ENCODE measurements around the gene TBC1D1.

TBC1D1 gene

DNA sequence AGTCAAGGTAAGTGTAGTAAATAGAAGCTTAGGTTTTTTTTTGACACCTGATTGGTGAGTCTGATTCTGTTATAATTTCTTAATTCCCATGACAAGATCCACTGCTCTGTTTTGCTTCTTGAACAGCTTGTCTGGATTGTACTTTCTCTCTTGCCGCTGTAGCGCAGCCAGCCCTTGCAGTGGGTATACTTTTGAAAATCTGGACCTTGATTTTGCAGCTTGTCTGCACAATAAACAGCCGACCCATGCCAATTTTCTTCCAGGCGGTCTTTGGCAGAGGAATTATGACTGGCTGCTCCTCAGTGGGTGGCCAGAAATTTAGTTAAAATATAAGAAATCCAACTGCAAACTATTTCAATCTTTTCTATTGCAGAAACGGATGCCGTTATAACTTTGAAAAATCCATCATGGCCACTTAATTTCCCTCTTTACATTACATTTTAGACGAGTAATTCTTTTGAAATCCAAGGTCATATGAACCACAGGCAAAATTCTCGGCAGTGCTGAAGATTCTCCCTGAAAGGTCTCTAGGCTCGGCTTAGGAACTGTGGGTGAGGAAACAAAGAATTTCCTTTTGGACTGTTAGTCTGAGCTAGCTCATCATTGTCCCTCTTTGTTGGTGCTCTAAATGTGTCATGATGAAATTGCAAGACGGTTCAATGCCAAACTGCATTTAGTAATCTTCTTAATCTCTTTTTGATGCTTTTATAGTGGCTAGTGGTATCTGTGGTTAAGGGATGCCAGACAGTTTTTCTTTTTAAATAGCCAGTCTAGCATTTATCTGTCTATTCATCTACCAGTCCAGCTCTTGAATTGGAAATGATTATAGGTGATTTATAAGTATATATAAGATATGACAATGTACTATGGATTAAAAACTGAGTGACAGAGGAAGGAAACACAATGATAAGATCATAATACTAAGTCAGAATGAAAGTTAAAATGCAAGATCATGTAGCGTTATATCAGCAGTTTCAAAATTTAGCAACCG, 37.8 kb downstream of the TBC1D1 start:
- no peak for DNase-seq

DNA sequence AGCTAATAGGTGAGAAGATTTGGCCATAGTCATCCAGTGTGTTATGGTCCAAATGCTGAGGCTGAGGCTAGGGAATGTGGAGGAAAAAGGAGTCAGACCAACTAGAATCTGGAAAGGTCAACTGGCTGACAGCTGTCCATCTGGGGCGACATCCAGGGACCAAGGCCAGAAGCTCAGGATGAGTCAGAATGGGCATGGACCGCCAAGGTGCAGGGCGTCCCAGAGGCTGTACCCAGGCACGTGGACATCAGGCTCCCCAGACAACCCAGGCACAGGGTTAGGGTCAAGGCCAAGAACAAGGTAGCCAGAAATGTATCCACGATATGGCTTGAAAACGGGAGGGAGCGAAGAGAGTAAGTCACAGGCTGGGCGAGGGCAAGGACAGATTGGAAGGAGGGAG, 43.2 kb downstream of the TBC1D1 start:
- no peak for DNase-seq

DNA sequence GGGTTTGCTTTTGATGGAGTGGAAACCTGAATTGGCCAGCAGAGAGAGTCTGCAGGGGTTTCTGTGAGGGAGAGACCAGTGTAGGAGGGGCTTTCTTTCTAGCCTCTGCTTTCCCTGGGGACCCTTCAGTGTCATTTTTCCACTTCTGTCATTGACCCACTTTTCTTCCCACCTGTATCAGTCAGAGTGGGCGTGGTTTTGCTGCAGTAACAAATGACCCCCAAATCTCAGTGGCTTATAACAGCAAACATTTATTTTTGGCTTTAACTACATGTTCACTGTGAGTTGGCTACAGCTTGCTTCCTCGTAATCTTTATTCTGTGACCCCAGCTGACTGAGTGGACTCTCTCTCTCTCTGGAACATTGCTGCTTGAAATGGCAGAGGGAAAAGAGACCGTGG, 43.7 kb downstream of the TBC1D1 start:
- DNase-seq, result no peak

DNA sequence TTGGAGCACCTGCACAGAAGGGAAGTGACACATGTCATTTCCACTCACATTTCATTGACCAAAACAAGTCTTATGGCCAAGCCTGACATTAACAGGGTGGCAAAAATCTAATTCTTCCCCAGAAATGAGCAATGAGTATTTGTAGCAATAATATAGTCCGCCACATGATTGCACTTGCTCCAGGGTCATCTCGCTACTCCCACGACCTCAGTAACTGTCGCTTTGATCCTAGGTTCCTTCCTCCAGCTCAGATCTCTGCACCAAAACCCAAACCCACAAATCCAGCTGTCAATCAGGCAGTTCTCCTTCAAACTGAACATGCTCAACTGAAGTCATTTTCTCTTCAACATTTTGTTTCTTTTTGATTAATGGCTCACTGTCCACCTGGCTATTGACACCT, 44.1 kb downstream of the TBC1D1 start:
- DNase-seq, result no peak

DNA sequence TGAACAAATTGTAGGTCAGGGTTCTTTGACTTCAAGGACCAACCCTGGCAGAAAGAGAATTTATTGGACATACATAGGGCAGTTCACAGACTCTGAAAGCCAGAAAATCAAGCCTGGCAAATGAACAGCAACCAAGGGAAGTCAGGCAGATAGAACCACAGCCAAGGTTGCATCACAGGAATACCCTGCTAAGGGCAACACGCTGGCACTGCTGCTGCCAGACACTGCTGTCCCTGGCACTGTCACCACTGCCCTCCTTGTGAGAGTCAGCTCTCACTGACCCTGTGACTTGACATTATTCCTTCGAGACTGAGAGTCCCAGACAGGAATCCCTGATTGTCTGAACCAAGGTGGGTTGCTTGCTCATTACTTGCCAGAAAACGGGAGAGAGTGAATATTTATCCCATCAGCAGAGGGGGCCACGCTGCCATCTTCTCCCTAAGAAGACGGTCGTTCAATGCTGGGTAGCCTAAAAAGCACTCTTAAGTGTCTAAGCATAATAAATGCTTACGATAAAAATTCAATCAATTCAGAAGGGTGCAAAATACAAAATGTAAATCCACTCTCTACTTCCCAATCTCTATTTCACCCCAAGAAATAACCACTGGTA, 46.1 kb downstream of the TBC1D1 start:
- DNase-seq, result no peak

DNA sequence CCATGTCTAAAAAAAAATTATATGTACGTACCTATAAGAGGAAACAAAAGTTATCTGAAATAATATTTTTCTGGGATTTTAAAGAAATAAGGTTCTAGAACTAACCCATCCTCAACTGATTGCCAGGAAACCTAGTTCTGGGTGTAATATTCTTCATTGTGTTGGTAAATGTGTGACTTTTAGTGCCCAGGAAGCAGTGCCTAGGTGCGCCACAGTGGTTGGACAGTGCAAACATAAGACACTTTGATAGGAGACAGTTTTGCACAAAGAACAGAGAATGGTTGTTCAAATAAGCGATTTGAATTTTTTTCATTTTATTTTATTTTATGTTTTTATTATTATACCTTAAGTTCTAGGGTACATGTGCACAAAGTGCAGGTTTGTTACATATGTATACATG, 47.3 kb downstream of the TBC1D1 start:
- DNase-seq, result no peak

DNA sequence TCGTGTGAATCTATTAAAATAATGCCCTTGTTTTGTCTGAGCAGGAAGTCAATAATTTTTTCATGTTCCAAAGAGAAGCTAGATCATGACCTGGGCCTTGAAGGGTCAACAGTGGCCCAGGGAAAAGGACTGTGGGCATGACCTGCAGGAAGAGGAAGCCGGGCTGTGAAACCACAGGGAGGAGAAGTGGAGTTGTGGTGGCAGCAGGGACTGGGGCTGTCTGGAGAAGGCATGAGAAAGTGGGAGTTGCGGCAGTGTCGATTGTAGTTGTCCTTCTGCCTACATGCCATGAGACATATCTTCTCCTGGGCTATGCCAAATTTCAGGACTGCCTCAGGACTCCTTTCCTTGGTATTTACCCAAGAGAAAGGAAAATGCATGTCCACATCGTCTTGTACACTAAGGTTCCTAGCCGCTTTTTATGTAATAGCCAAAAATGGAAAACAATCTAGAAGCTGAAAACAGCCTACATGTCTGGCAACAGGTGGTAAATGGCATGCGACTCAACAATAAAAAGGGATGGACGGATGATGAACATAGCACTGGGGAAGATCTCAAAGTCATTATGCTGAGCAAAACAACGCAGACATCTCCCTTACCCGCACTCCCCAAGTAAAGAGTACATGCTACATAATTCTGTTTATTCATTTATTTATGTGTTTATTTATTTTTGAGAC, 55.8 kb downstream of the TBC1D1 start:
- no peak for DNase-seq

DNA sequence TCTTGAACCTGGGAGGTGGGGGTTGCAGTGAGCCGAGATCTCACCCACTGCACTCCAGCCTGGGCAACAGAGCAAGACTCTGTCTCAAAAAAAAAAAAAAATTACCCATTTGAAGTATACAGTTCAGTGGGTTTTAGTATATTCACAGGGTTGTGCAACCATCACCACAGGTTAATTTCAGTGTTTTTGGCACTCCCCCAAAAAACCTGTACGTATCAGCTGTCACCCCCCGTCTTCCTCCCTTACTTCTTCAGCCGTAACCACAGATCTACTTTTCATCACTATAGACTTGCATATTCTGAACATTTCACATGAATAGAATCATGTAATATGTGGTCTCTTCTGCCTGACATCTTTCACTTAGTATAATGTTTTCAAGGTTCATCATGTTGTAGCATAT, 57.7 kb downstream of the TBC1D1 start:
- no peak for DNase-seq

DNA sequence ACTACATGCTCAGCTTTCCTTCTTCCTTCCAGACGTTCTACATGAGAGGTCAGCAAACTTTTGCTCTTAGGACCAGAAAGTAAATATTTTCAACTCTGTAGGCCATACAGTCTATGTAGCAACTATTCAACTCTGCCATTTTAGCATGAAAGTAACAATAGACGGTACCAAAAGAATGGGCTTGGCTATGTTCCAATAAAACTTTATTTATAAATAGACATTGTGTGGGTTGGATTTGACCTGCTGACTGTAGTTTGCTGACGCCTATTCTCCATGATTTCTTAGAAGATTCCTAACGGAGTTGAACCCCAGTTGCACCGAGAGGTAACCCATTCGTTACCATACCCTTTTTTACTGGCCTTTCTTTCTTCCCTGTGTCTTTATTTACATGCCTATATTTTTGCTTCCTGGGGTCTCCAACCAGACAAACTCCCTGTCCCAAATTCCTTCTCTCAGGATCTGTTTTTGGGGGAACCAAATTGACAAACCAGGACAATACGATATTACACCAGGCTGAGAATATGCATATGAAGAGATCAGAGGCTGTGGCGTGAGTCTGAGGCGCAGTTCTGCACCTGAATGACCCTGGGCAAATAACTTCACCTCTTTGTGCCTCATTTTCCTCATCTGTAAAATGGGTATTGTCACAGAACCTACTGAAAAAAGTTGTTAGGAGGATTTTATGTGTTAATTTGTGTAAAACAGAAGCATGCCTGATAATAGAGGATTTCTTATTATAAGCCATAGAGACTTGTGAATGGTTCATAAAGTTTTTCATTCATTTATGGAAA, 58.9 kb downstream of the TBC1D1 start:
- no peak for DNase-seq

DNA sequence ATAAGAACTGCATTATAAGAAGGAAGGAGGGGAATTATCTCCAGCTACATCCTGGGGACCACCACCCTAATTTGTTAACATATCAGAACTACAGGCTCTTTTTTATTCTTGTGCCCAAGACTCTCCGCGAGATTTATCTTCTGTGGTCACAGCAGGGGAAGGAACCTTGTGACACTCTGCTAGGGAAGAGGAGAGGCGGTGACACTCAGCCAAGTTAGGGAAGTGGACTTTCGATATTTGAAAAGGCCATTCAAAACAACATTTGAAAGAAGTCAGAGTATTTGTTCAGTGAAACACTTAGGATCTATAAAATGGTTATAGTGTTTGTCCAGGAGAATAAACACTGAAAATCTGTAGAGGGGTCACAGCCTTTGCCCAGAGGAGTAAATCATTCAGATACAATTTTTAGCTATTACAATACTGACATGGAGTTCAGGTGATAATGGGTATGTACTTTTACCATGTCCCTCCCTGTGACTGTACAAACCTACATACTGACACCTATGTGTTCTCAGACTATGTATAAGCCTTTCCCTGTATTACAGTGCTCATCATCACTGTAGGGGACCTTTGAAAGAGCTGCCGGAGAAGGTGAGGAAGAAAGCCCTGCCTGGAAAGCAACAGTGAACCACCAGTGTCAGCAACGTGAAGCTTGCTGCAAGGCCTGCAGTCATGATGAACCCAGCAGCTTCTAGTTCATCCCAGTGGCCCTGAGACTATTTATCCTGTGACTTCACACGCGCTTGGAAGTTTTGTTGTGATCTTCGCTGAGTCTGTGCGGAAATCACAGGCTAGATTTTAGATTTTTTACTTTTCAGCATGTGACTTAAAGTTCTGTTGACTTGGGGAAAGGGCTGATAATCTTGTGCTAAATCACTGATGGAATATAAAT, 60.8 kb downstream of the TBC1D1 start:
- DNase-seq, result no peak

DNA sequence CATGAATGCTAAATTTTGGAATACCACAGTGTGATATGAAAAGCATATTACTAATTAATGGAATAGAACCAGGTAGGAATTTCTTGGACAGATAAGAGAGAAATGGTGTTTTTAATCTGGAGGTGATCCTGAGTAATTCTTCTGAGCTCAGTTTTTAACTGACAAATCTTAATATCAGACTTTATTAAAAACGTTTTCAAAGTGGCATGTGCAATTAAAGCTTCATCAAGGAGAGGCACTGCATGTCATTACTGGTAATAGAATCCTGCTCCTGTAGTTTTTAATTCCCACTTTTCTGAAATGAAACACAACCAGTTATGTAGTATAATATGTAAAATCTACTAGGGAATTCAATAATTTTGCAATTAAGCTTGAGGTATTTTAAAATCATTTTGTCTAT, 62.3 kb downstream of the TBC1D1 start:
- no peak for DNase-seq

DNA sequence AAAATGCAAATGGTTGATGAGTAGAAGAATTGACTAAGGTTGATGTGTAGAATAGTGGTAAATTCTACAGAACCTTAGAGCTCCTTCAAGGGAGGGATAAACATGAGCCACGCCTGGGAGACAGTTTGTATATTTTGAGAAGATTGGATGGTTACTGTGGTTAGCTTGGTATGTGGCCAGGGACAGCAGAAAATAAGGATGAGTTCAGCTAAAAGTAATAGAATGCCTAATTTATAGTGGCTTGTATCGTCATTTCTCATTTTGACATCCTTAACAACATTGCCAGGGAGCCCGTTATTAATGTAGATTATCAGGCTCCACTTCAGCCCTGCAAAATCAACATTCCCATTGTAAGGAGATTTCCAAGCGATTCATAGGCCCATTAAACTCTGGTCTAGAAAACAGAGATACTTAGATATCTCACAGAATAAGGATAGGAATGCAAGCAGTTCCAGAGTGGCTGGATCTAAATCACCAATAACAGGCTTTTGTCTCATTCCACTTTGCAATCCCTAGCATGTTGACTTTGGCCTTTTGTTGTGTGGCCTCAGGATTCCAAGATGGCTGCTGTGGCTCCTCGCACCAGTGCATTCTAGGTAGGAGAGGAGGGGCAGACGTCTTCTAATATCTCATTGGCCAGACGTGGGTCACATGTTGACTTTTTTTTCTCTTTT, 62.9 kb downstream of the TBC1D1 start:
- DNase-seq, result no peak

DNA sequence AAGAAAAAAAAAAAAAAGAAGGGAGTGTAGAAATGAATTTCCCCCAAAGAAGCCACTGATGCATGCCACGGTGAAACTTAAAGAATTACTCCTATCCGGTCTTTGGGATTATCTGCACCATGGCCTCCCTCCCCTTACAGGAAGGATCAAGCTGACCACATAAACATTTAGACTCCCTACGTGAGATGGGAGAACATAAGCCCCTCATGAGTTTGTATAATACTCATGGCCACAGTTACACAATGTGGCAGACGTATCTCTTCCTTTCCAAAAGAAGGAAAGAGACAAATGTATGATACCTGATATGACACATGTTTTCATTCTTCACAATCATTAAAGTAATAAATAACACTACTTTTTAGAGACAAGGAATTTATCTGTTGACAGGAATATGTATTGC, 66.1 kb downstream of the TBC1D1 start:
- no peak for DNase-seq

DNA sequence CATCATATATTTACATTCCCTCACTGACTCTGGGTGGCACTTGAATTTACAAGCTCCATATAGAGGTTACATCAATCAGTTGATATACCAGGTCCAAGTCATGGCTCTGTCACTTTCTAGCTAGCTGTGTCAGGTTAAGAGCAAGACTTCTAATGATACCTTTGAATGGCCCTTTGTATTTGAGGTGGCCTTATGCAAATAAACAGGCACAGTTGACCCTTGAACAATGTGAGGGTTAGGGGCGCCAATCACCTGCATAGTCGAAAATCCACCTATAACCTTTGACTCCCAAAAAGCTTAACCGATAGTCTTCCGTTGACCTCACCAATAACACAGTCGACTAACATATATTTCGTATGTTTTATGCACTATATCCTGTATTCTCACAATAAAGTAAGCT, 68.0 kb downstream of the TBC1D1 start:
- no peak for DNase-seq

DNA sequence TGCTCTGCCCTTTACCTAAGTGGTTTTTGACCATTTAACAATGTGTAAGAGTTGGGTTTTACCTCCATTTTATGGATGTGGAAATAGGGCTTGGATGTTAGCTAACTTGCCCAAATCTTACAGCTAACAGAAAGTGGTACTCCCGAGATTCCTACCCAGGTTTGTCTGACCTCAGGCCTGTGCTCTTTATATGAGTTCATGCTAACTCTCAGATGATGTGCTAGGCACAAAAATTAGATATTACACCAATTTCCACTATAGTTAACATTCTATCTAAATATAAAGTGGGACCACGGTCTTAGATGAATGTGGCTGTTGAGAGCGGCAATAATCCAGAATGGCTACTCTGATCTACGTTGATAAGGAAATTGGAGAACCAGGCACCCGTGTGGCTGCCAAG, 69.2 kb downstream of the TBC1D1 start, which contains the start of gene PTTG2:
TSS of gene PTTG2 (plus strand) at position 301 of the 400 bp plus-strand sequence. CDS start at position 338, 37 bp downstream.
- no peak for DNase-seq

DNA sequence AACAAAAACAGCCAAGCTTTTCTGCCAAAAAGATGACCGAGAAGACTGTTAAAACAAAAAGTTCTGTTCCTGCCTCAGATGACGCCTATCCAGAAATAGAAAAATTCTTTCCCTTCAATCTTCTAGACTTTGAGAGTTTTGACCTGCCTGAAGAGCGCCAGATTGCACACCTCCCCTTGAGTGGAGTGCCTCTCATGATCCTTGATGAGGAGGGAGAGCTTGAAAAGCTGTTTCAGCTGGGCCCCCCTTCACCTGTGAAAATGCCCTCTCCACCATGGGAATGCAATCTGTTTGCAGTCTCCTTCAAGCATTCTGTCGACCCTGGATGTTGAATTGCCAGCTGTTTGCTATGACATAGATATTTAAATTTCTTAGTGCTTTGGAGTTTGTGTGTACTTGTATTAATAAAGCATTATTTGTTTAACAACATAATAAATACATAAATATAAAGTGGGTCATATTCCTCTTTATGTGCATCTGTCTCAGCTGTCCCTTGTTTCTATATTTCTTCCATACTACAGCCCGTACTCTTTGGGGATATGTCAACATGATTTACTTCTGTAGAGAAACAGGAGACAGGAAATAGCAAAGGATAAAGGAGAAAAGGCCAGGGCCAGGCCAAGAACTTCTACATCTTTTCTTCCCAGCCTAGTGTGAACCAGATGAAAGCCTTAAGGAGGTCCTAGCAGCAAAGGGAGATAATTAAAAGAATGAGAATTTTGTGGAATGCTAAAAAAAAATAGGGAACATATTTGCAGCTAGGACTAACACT, 70.0 kb downstream of the TBC1D1 start:
- no peak for DNase-seq

DNA sequence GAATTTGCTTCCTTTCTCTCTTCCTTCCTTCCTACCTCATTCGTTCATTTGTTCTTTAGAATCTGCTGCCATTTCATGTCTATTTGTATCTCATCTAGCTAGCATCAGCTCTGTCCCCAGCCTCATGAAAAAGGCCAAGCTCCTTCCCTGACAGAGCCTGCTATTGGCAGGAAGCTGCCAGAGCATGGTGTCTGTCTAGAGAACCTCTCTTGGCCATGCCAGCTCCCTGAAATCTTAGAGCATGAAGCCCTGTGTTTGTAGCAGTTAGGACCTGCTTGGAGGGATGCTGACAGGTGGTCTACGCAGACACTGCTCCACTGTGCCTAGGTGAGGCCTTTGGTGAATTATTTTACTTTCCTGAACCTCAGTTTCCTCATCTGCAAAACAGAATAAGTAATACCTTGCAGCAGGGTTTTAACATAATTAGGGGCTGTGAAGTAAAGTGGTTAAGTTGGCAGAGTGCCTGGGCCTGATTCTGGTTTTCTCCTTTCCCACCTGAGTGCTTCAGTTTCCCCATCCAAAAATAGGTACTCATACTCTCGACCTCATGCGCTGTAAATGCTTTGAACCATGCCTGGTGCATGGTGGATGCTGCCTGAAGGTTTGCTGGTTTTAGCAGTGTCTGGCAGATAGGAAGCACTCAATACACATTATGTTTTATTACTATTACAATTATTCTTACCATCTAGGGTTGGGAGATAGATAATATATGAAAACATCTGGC, 74.0 kb downstream of the TBC1D1 start:
- no peak for DNase-seq

DNA sequence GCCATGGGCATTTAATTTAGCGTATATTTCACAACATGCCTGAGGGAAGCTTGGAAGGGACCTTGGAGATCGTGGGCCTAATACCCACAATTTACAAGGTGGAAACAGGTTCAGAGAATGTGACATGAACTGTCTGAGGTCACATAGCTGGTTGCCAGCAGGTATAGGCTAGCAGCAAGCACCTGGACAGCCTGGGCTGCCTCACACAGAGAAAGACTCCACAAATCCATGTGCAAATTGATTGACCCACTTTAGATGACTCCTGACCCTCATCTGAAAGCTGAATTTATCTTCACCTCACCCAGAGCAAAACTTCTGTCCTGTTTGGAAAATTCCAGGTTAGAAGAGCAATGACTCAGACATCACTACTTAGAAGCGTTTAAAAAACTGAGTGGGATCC, 75.2 kb downstream of the TBC1D1 start:
- no peak for DNase-seq

DNA sequence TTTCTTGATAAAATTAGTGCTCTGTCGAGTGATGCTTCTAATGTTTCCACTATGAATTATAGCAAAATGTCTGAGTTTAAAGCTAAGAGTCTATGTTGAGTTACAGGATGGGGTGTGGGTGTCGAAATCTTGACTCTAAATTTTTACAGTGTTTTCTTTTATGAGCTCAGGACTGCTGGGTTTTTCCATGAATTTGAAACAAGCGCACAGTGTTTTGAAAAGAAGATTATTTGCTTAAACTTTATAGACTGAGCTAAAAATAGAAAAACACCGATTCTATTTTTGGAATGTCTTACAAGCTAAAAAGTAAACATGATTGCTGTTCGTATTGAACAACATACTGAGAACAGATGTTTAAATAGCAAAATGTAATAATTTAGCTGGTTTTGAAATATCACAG, 76.9 kb downstream of the TBC1D1 start:
- DNase-seq, result no peak

DNA sequence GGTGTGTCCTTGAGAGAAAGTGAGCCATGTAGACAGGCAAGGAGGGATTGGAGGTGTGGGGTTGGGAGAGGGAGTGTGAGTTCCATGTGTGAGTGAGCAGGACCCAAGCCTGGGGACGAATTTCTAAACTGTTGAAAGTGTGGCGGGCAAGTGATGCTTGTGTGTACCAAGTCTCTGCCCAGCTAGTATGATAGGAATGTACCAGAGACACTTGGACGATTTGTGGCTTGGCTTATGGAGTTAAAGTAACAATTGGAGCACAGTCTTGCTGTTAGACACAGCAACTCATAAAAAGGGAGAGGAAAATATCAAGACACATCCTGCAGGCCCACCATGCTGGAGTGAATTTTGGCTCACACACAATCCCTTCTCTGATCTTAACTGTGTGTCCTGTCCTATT, 77.9 kb downstream of the TBC1D1 start:
- no peak for DNase-seq
